Activated B cell treated with CpG ODN at 0.5 μM for 24 hours (primary cell): ENCODE results near the gene SCD5. TPM values are rescaled to one million over a fixed set of nuclear protein-coding genes. Genes with fewer than 3 reads are reported as not detected.
A peak's percentile ranks its signal among the peaks of the same experiment; 100 is the strongest.

ENCODE experiments used
- ATAC-seq: fragments of 200-7000 bp; cut with Tn5 transposase; one replicate; pipeline ENCODE4 v1.10.0; 2021; ENCODE audit warnings: low read depth, mild to moderate bottlenecking, moderate library complexity
- CTCF ChIA-PET: fragments of 350-600 bp; sonication (Branson Sonifier 250); formaldehyde crosslinking; loops from one replicate; lab custom pipeline; 2021; ENCODE audit warnings: antibody characterized with exemption; lab: Charles Lee
- POLR2A ChIA-PET: fragments of 350-600 bp; sonication (Branson Sonifier 250); formaldehyde crosslinking; loops from one replicate; lab custom pipeline; 2021; ENCODE audit warnings: antibody characterized with exemption; lab: Charles Lee
- DNase-seq: peaks from one replicate; pipeline ENCODE4 v3.0.0; 2022
- H3K27ac Mint-ChIP-seq: one replicate; pipeline ENCODE4 v1.8.0; 2020; ENCODE audit warnings: mixed read lengths
- H3K27me3 Mint-ChIP-seq: one replicate; pipeline ENCODE4 v1.8.0; 2021; ENCODE audit warnings: mixed read lengths
- H3K36me3 Mint-ChIP-seq: one replicate; pipeline ENCODE4 v1.8.0; 2021; ENCODE audit warnings: low read depth, mixed read lengths
- H3K4me1 Mint-ChIP-seq: one replicate; pipeline ENCODE4 v1.8.0; 2021; ENCODE audit warnings: mixed read lengths
- H3K4me3 Mint-ChIP-seq: one replicate; pipeline ENCODE4 v1.8.0; 2020; ENCODE audit warnings: mild to moderate bottlenecking, mixed read lengths
- H3K9me3 Mint-ChIP-seq: one replicate; pipeline ENCODE4 v1.8.0; 2020; ENCODE audit warnings: mixed read lengths
- intact Hi-C: fragments of 100-400 bp; cut with micrococcal nuclease; formaldehyde crosslinking; loops from one replicate; pipeline ENCODE4 v1.15.1; 2024
- total RNA-seq: library from RNA; stranded (reverse); gene quantifications from 2 replicates; pipeline ENCODE4 v1.2.3, GENCODE V29; 2022
- TF ChIP-seq, protein P1 (sequence below): fragments of 200-600 bp; IDR thresholded peaks from one replicate; pipeline ENCODE4 v1.8.0; 2022; ENCODE audit warnings: antibody characterized with exemption, mild to moderate bottlenecking

Gene SCD5
- total RNA-seq, 1 donor from 2014 or later, result not detected

DNA sequence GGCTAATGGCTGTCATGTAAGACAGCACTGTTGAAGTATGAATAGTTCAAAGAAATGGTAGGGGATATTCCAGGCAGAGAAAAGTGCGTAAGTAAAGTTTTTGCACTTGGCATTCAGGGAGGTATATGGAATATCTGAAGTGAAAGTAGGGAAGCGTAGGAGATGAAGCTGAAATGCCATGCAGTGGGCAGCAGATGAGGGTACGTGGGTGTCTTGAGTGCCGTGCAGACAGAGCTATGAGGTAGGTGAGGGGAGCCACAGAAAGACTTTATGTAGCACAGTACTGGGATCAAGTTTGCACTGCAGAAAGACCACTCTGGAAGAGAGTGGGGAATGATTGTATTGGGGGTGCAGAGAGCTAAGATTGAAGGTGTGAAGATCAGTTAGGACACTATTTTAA is 5.2 kb upstream of the SCD5 start:
- intact Hi-C loops, result no loop called here
- Mint-ChIP-seq H3K27me3 (peaks cover 24% of the 10 kb centered on the region), H3K4me3 (no peak overlapping the region), H3K4me1 (peaks cover 9% of the 10 kb centered on the region), H3K36me3 (no peaks in the 10 kb centered on the region), H3K27ac (no peak overlapping the region), H3K9me3 (no peaks in the 10 kb centered on the region)
- TF ChIP-seq, protein P1, sequence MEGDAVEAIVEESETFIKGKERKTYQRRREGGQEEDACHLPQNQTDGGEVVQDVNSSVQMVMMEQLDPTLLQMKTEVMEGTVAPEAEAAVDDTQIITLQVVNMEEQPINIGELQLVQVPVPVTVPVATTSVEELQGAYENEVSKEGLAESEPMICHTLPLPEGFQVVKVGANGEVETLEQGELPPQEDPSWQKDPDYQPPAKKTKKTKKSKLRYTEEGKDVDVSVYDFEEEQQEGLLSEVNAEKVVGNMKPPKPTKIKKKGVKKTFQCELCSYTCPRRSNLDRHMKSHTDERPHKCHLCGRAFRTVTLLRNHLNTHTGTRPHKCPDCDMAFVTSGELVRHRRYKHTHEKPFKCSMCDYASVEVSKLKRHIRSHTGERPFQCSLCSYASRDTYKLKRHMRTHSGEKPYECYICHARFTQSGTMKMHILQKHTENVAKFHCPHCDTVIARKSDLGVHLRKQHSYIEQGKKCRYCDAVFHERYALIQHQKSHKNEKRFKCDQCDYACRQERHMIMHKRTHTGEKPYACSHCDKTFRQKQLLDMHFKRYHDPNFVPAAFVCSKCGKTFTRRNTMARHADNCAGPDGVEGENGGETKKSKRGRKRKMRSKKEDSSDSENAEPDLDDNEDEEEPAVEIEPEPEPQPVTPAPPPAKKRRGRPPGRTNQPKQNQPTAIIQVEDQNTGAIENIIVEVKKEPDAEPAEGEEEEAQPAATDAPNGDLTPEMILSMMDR, result no peak
- ATAC-seq (no peak), DNase-seq (no peak)
- CTCF ChIA-PET, result no interaction called here
- POLR2A ChIA-PET, result no interaction called here

DNA sequence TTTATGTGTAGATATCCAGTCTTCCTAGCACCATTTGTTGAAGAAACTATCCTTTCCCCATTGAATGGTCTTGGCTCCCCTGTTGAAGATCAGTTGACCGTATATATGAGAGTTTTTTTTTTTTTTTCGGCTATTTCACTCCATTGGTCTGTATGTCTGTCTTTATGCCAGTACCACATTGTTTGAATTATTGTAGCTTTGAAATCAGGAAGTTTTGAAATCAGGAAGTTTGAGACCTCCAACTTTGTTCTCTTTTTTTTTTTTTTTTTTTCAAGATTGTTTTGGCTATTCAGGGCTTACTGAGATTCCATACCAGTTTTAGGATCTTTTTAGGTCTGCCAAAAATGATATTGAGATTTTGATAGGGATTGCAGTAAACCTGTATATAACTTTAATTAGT is 4.3 kb upstream of the SCD5 start:
- no peak overlapping the region for H3K4me3 Mint-ChIP-seq
- ATAC-seq, result no peak
- DNase-seq, result no peak
- no peak overlapping the region for H3K27ac Mint-ChIP-seq
- no peaks in the 10 kb centered on the region for H3K9me3 Mint-ChIP-seq
- H3K27me3 Mint-ChIP-seq, result peaks cover 26% of the 10 kb centered on the region
- TF ChIP-seq, protein P1, result no peak
- CTCF ChIA-PET, result no interaction called here
- H3K4me1 Mint-ChIP-seq, result peaks cover 12% of the 10 kb centered on the region
- intact Hi-C loops, result no loop called here
- no peaks in the 10 kb centered on the region for H3K36me3 Mint-ChIP-seq
- POLR2A ChIA-PET, result no interaction called here

DNA sequence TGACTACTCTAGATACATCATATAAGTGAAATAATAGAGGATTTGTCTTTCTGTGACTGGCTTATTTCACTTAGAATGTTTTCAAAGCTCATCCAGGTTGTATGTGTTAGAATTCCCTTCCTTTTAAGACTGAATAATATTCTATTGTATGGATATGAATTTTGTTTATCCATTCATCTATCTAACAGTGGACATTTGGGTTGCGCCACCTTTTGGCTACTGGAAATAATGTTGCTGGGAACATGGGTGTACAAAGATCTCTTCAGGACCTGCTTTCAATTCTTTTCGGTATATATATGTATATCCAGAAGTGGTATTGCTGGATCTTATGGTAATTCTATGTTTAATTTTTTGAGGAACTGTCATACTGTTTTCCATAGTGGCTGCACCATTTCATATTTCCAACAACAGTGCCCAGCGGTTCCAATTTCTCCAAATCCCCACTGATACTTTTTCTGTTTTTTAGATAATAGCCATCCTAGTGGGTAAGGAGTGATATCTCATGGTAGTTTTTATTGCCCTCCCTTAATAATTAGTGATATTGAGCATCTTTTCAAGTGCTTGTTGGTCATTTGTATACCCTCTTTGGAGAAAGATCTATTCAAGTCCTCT is 3.4 kb upstream of the SCD5 start:
- ATAC-seq (no peak), DNase-seq (no peak)
- no peak overlapping the region for H3K27ac Mint-ChIP-seq
- no peaks in the 10 kb centered on the region for H3K9me3 Mint-ChIP-seq
- ChIA-PET POLR2A (no interaction called here), CTCF (interaction anchor here (0.6 kb wide), 1 partner anchor 518 kb away, joined by 3 read pairs; no protein-coding TSS in a partner anchor)
- no peaks in the 10 kb centered on the region for H3K36me3 Mint-ChIP-seq
- TF ChIP-seq, protein P1, result no peak
- H3K27me3 Mint-ChIP-seq, result peaks cover 31% of the 10 kb centered on the region
- intact Hi-C loops, result no loop called here
- H3K4me3 Mint-ChIP-seq, result no peak overlapping the region
- peaks cover 19% of the 10 kb centered on the region for H3K4me1 Mint-ChIP-seq

DNA sequence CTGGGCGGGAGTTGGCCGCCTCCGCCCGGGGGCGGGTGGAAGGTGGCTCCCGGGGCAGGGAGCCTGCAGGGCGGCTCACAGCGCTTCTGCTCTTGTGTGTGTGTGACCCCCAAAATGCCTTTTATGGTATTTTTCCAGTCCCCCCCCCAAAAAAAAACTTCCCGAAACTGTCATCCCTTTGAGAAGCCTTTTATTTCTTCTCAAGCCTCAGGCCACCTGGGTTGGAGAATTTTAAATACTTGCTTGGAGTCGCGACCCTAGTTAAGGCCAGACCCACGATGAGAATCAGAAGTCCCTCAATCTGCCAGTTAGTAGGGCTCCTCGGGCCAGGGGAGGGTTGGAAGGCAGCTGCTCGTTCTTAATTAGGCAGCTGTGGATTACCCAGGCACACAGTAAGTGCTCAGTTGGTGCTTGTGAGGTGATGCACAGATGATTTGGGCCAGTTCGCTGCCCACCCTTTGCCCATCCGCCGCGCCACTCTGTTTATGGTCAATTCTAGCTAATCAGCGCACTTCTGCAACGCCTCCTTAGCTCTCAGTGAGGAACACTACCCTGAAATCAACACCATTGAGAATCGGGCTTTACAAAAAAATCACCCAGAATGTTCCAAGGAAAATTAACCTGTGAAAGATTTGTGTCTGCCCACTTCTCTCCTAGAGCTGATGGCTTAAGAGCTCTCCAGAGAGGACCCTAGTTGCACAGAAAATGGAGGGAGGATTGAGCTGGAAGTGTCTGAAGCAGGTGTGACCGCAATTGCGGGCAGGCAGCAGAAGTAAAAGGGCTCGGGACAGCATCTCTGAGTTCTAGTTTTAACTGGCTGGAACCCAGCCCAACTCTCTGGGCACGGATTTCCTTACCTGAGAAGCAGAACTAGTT is 648 bp upstream of the SCD5 start:
- H3K4me3 Mint-ChIP-seq, result peak overlapping the region; percentile 80
- H3K27me3 Mint-ChIP-seq, result peaks cover 43% of the 10 kb centered on the region
- TF ChIP-seq, protein P1, result no peak
- no peak for DNase-seq
- no peak overlapping the region for H3K27ac Mint-ChIP-seq
- no peaks in the 10 kb centered on the region for H3K36me3 Mint-ChIP-seq
- POLR2A ChIA-PET, result interaction anchor here (0.7 to 1.7 kb wide), 2 partner anchors 580 to 589 kb away, joined by 3 read pairs; no protein-coding TSS in a partner anchor
- intact Hi-C loops, result no loop called here
- no peaks in the 10 kb centered on the region for H3K9me3 Mint-ChIP-seq
- peak; percentile 26 for ATAC-seq
- CTCF ChIA-PET, result no interaction called here
- peaks cover 19% of the 10 kb centered on the region for H3K4me1 Mint-ChIP-seq
